ENCODE measurements around the gene PRM2. TPM values are rescaled to one million over a fixed set of nuclear protein-coding genes. Genes with fewer than 3 reads are reported as not detected.

The PRM2 gene
- total and polyA plus RNA-seq, 7 donors, result not detected

GRCh38 chr16:11312718-11313492 lies 36.6 kb upstream of the PRM2 start:
- Histone ChIP-seq H3K9me3 (no peaks in the 10 kb centered on the region), H3K27ac (no peak overlapping the region), H3K27me3 (ENCODE audit: insufficient read depth in 3 of 3, low read length in 2 of 3) (peaks cover 0 to 8% (median 0%) of the 10 kb centered on the region in 3 donors), H3K4me3 (no peak overlapping the region), H3K36me3 (ENCODE audit: insufficient read depth in 1 of 2, low read depth in 1 of 2) (no peaks in the 10 kb centered on the region), H3K4me1 (no peaks in the 10 kb centered on the region)
- no peak for DNase-seq
- 61 to 69% (median 66%) methylated on average over 8 of the region's 8 CpGs for WGBS, 3 donors
- no peak for ATAC-seq
- no peak for TF ChIP-seq CTCF (IDR thresholded peaks at IDR 0.05)
- intact Hi-C loops (cut with DNase I), result no loop called here

- Histone ChIP-seq H3K27ac (no peak overlapping the region), H3K9me3 (no peaks in the 10 kb centered on the region), H3K27me3 (ENCODE audit: insufficient read depth in 3 of 3, low read length in 2 of 3) (peaks cover 0 to 6% (median 0%) of the 10 kb centered on the region in 3 donors), H3K36me3 (ENCODE audit: insufficient read depth in 1 of 2, low read depth in 1 of 2) (no peaks in the 10 kb centered on the region), H3K4me3 (no peak overlapping the region), H3K4me1 (no peaks in the 10 kb centered on the region)
- no peak for DNase-seq
- no peak for ATAC-seq
- TF ChIP-seq CTCF (IDR thresholded peaks at IDR 0.05), result no peak
- WGBS, 3 donors, result 75 to 80% (median 77%) methylated on average over 10 of the region's 10 CpGs
- intact Hi-C loops (cut with DNase I), result no loop called here
Measured at GRCh38 chr16:11310997-11311561, 34.8 kb upstream of the PRM2 start.

- 90 to 94% (median 92%) methylated on average over 3 of the region's 3 CpGs for WGBS, 3 donors
- H3K4me1 ChIP-seq, result no peaks in the 10 kb centered on the region
- no peak overlapping the region for H3K27ac ChIP-seq
- H3K27me3 ChIP-seq (ENCODE audit: insufficient read depth in 3 of 3, low read length in 2 of 3), result peaks cover 0 to 1% (median 0%) of the 10 kb centered on the region in 3 donors
- no peaks in the 10 kb centered on the region for H3K36me3 ChIP-seq (ENCODE audit: insufficient read depth in 1 of 2, low read depth in 1 of 2)
- ATAC-seq (no peak), DNase-seq (no peak)
- intact Hi-C loops (cut with DNase I), result no loop called here
- no peaks in the 10 kb centered on the region for H3K9me3 ChIP-seq
- TF ChIP-seq CTCF (IDR thresholded peaks at IDR 0.05), result no peak
- H3K4me3 ChIP-seq, result no peak overlapping the region
Measured at GRCh38 chr16:11310634-11310977, 34.3 kb upstream of the PRM2 start.

GRCh38 chr16:11309895-11310633 lies 33.8 kb upstream of the PRM2 start:
- no peaks in the 10 kb centered on the region for H3K36me3 ChIP-seq (ENCODE audit: insufficient read depth in 1 of 2, low read depth in 1 of 2)
- H3K9me3 ChIP-seq, result no peaks in the 10 kb centered on the region
- DNase-seq, result no peak
- no peak overlapping the region for H3K4me3 ChIP-seq
- TF ChIP-seq CTCF (IDR thresholded peaks at IDR 0.05), result no peak
- no peak overlapping the region for H3K27ac ChIP-seq
- 61 to 62% (median 62%) methylated on average over 9 of the region's 9 CpGs for WGBS, 3 donors
- no peak for ATAC-seq
- H3K4me1 ChIP-seq, result no peaks in the 10 kb centered on the region
- no peaks in the 10 kb centered on the region for H3K27me3 ChIP-seq (ENCODE audit: insufficient read depth in 3 of 3, low read length in 2 of 3)
- intact Hi-C loops (cut with DNase I), result no loop called here

Data from psoas muscle (tissue), 8 donors.